IgD-negative memory B cell (primary cell): ENCODE measurements around the gene FOSL1. TPM values are rescaled to one million over a fixed set of nuclear protein-coding genes. Genes with fewer than 3 reads are reported as not detected.

Experiments used
- H3K27ac Mint-ChIP-seq, 3 donors: one replicate each; pipeline ENCODE4 v1.8.0; 2020 to 2022; ENCODE audit warnings: mild to moderate bottlenecking in 3 of 3, mixed read lengths in 3 of 3, moderate library complexity in 1 of 3
- H3K27me3 Mint-ChIP-seq: one replicate; pipeline ENCODE4 v1.8.0; 2021; ENCODE audit warnings: mixed read lengths
- H3K36me3 Mint-ChIP-seq: one replicate; pipeline ENCODE4 v1.8.0; 2020; ENCODE audit warnings: mild to moderate bottlenecking, mixed read lengths
- H3K4me1 Mint-ChIP-seq, 3 donors: one replicate each; pipeline ENCODE4 v1.8.0; 2020 to 2022; ENCODE audit warnings: mixed read lengths in 3 of 3, mild to moderate bottlenecking in 1 of 3
- H3K4me3 Mint-ChIP-seq, 4 donors: one replicate each; pipeline ENCODE4 v1.8.0; 2020 to 2022; ENCODE audit warnings: mild to moderate bottlenecking in 4 of 4, mixed read lengths in 4 of 4, moderate library complexity in 3 of 4
- H3K9me3 Mint-ChIP-seq, 3 donors: one replicate each; pipeline ENCODE4 v1.8.0; 2020 to 2021; ENCODE audit warnings: mixed read lengths in 3 of 3, mild to moderate bottlenecking in 1 of 3
- polyA plus RNA-seq: library from polyadenylated mRNA; unstranded; fragments of 300-500 nt; fragmentation: Illumina TruSeq; gene quantifications from one replicate; pipeline ENCODE4 v1.2.3, GENCODE V29; 2021

FOSL1 gene
- polyA plus RNA-seq, 1 donor from 2014 or later = 0.79 TPM

DNA sequence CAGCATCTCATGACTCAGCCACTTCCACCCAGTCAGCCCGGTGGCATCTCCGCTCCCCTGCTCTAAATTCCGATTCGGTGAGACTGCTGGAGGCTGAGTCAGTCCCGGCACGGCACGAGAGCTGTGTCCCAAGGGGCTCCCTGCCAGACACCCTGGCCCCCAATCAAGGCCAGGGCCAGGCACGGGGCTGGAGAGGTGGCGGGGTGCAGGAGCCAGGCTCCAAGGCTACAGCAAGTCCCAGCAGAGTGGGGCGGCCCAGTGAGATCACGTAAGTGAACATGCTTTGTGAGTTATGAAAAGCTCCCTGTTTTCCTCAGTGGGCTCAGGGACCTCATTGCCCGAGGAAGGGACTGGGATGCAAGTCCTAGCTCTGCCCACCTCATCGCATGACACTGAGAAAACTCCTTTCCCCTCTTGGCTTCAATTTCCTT, 15.6 kb upstream of the FOSL1 start:
- Mint-ChIP-seq H3K36me3 (peaks cover 5% of the 10 kb centered on the region), H3K9me3 (no peaks in the 10 kb centered on the region), H3K27me3 (peaks cover 9% of the 10 kb centered on the region), H3K4me3 (peak overlapping the region in 2 of 4 donors; percentile 52 to 57), H3K27ac (no peak overlapping the region), H3K4me1 (peaks cover 10 to 18% (median 14%) of the 10 kb centered on the region in 3 donors)

DNA sequence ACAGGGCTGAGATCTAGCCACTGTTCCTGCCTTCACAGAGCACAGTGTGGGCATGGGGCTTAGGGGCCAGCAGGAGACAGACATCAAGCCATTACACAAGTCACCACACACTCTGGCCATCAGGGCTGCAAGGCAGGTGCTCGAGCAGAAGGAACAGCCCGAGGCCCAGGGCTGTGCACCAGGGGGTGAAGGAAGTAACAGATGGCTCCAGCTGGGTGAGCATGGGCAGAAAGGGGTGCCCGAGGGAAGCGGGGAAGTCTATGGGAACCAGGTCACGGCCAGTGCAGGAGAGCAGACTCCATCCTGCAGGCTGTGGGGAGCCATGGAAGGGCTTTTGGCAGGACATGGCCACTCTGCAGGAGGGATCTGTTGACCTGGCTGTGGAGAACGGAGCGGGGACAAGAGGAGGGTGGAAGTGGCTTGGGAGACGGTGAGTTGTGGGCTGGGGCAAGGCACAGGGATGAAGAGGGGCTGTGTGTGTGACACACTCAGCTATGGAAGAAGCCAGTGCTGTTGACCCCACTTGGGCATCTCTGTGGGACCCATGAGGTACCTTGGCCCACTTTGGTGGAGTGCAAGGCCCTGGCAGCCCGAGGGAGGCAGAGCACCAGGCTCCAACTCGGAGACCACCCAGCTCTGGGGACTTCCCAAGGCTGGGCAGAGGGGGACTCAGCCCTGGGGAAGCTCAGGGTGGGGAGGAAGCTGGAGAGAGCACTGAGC, 15.1 kb upstream of the FOSL1 start:
- H3K9me3 Mint-ChIP-seq = no peaks in the 10 kb centered on the region
- H3K4me3 Mint-ChIP-seq = peak overlapping the region in 3 of 4 donors; percentile 52 to 57 (median 52)

DNA sequence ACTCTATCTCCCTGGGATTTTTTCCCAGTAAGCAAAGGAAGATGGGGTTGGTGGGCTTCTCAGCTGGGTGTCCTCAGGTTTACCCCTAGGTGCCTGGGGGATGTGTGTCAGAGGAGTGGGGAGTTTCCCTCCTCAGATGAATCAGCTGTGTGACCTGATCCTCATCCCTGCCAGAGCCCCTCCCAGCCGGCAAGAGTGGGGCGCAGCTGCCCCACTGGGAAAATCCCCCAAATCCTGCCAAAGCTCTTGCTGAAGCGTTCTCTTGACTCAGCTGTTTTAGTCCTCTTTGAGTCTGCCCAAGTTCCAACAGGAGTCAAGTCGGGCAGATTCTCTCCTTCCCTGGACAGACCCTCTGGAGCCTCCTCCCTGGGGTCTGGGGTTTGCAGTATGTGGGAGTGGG, 12.7 kb upstream of the FOSL1 start:
- no peaks in the 10 kb centered on the region for H3K9me3 Mint-ChIP-seq
- H3K4me1 Mint-ChIP-seq = peaks cover 10 to 20% (median 10%) of the 10 kb centered on the region in 3 donors
- peaks cover 32% of the 10 kb centered on the region for H3K27me3 Mint-ChIP-seq
- H3K4me3 Mint-ChIP-seq = peak overlapping the region in 1 of 4 donors; percentile 7
- peak overlapping the region in 1 of 3 donors; percentile 35 for H3K27ac Mint-ChIP-seq
- H3K36me3 Mint-ChIP-seq = peaks cover 5% of the 10 kb centered on the region

More for the DNA sequence above, 15.1 kb upstream of the FOSL1 start:
- H3K27ac Mint-ChIP-seq = peak overlapping the region in 1 of 3 donors; percentile 43
- peaks cover 10 to 18% (median 14%) of the 10 kb centered on the region in 3 donors for H3K4me1 Mint-ChIP-seq
- H3K27me3 Mint-ChIP-seq = peaks cover 14% of the 10 kb centered on the region
- H3K36me3 Mint-ChIP-seq = peaks cover 5% of the 10 kb centered on the region

DNA sequence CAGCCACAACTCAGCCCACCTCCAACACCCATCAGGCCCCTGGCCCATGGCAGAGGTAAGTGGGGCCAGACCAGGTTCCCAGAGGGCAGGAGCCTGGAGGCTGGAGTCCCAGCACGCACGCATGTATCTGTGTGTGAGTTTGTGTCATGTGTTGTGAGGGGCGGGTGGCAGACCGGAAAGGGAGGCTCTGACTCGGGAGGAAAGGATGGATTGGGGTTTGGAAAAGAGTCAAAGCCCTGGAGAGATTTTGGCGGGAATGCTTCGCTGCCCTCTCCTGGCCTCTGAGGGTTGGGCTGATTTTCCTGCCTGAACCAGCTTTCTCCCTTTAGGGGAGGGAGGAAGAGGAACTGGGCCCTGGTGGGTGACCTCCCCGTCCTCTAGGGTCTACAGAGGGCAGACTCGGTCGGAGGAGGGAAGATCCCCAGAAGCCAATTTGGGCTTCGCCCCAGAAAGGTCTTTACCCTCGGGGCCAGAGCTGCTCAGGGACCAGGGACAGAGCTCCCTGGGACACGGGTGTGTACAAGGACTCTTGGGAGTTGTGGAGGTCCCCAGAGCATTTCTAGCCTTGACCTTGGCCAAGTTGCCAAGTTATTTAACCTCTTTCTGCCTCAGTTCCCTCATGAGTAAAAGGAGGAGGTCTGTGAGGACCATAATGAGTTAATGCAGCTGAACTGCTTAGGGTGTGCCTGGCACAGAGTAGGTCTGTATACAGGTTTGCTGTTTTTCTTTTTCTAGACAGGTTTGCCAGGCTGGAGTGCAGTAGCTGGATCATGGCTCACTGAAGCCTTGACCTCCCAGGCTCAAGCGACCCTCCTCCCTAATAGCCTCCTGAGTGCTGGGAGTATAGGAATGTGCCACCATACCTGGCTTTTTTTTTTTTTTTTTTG, 11.7 kb upstream of the FOSL1 start:
- Mint-ChIP-seq H3K36me3 (peaks cover 5% of the 10 kb centered on the region), H3K9me3 (no peaks in the 10 kb centered on the region), H3K27me3 (peaks cover 33% of the 10 kb centered on the region), H3K27ac (peak overlapping the region in 1 of 3 donors; percentile 25), H3K4me1 (peaks cover 7 to 19% (median 8%) of the 10 kb centered on the region in 3 donors), H3K4me3 (peak overlapping the region in 1 of 4 donors; percentile 40)

DNA sequence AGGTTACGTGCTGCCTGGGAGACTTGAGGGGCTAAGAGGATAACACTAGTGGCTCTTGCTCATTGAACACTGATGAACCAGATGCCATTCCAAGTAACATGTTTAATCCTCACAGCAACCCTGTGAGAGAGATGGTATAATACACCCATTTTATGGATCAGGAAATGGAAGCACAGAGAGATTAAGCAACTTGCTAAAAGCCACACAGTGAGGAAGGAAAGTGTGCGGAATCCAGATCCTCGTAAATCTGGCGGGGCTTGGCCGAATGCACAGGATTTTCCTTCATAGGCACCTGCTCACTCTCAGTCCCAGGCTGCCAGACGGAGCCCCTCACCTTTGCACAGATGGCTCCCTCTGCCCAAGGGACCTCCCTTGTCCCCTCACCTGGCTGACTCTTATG, 7.7 kb upstream of the FOSL1 start:
- Mint-ChIP-seq H3K9me3 (no peaks in the 10 kb centered on the region), H3K4me1 (peaks cover 0 to 5% (median 0%) of the 10 kb centered on the region in 3 donors), H3K27me3 (peaks cover 33% of the 10 kb centered on the region), H3K4me3 (no peak overlapping the region), H3K27ac (no peak overlapping the region), H3K36me3 (no peaks in the 10 kb centered on the region)

DNA sequence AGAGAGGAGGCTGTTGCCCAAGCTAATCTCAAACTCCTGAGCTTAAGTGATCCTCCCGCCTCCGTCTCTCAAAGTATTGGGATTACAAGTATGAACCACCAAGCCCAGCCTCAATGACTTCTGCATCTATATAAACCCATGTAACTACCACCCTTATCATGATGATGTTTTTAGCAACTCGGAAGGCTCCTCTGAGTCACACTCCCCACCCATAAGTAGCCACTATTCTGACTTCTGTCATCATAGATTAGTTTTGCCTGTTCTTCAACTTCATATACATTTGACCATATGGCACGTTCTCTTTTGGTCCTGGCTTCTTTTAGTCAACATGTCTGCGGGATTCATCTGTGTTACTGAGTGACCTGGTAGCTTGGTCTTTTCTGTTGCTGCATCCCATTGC, 6.4 kb upstream of the FOSL1 start:
- Mint-ChIP-seq H3K4me3 (no peak overlapping the region), H3K4me1 (peaks cover 0 to 5% (median 0%) of the 10 kb centered on the region in 3 donors), H3K9me3 (no peaks in the 10 kb centered on the region), H3K36me3 (no peaks in the 10 kb centered on the region), H3K27ac (no peak overlapping the region), H3K27me3 (peaks cover 31% of the 10 kb centered on the region)

DNA sequence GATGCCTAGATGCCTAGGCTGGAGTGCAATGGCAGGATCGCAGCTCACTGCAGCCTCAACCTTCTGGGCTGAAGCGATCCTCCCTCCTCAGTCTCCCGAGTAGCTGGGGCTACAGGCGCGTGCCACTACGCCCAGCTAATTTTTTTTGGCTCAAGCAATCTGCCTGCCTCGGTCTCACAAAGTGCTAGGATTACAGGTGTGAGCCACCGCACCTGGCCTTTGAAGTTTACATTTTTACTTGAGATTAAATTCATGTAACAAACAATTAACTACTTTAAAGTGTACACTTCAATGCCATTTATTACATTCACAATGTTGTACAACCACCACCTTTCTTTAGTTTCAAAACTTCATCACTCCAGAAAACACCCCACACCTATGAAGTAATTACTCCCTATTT, 3.5 kb upstream of the FOSL1 start:
- Mint-ChIP-seq H3K4me1 (peaks cover 4 to 6% (median 4%) of the 10 kb centered on the region in 3 donors), H3K4me3 (peak overlapping the region in 1 of 4 donors; percentile 2), H3K9me3 (no peaks in the 10 kb centered on the region), H3K27ac (no peak overlapping the region), H3K27me3 (peaks cover 18% of the 10 kb centered on the region), H3K36me3 (peaks cover 3% of the 10 kb centered on the region)

DNA sequence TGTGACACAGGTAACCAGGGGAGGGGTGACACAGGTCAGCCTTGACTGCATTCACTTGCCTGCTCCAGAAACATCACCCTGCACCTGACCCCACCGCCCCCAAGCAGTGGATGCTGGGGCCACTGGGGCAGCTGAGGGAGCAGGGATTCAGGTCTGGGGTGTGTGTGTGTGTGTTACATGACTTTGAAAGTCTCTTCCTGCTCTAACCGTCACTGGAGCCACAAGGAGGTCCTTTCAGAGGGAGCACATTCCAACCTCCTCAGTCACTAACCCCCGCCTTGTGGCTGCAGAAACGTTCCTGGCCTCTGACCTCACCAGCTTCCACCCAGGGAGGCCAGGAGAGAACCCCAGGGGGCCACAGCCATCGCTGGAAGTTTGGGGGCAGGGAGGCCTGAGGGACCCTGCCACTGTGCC, 2.9 kb upstream of the FOSL1 start:
- H3K4me3 Mint-ChIP-seq = no peak overlapping the region
- H3K27me3 Mint-ChIP-seq = peaks cover 15% of the 10 kb centered on the region
- no peak overlapping the region for H3K27ac Mint-ChIP-seq
- peaks cover 3% of the 10 kb centered on the region for H3K36me3 Mint-ChIP-seq
- H3K4me1 Mint-ChIP-seq = peaks cover 4 to 6% (median 4%) of the 10 kb centered on the region in 3 donors
- no peaks in the 10 kb centered on the region for H3K9me3 Mint-ChIP-seq

DNA sequence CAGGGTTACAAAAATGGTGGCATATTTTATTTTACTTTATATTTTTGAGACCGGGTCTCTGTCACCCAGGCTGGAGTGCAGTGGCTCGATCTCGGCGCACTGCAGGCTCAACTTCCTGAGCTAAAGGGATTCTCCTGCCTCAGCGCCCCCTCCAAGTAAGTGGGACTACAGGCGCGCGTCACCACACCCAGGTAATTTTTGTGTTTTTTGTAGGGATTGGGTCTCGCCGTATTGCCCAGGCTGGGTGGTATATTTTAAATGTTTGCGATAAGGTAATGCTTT, 652 bp upstream of the FOSL1 start:
- peak overlapping the region in 1 of 3 donors; percentile 46 for H3K27ac Mint-ChIP-seq
- H3K9me3 Mint-ChIP-seq = no peaks in the 10 kb centered on the region
- peaks cover 4 to 6% (median 5%) of the 10 kb centered on the region in 3 donors for H3K4me1 Mint-ChIP-seq
- peaks cover 3% of the 10 kb centered on the region for H3K36me3 Mint-ChIP-seq
- H3K4me3 Mint-ChIP-seq = peak overlapping the region; percentile 48 to 87 (median 76)
- peaks cover 11% of the 10 kb centered on the region for H3K27me3 Mint-ChIP-seq

DNA sequence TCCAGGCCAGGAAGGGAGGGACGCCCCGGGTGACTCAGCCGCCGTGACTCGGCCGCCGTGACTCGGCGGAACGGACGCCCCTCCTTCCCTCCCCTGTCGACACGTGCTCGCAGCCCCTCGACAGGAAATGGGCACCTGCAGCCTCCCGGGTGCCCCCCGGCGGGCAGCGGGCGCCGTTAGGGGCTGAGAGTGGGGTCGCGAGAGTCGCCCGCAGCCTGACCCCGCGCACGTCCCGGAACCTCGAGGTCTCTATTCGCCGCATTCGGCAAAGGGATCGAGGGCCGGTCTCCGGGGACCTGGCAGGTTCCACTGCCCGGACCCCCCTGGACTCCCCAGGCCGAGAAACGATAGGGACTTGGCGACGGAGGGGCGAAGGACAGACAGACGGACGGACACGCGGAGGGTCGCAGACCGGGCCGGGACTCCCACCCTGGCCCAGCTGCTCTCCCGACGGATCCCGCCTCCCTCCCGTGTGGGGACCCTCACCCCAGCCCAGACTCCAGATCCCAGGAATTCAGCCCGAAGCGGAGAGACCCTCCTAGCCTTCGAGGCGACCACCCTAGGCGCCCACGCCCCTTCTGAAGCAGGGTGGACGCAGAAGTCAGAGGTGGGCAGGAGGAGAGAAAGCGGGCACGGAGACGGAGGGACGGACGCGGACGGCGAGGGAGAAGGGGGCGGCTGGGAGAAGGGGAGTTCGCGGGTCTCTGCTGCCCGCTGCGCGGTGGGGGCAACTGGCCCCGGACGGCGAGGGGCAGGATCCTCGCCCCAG, 648 bp downstream of the FOSL1 start:
- Mint-ChIP-seq H3K4me3 (peak overlapping the region in 3 of 4 donors; percentile 43 to 82 (median 50)), H3K36me3 (peaks cover 3% of the 10 kb centered on the region), H3K27ac (no peak overlapping the region), H3K4me1 (peaks cover 4 to 6% (median 5%) of the 10 kb centered on the region in 3 donors), H3K9me3 (no peaks in the 10 kb centered on the region), H3K27me3 (peaks cover 11% of the 10 kb centered on the region)

DNA sequence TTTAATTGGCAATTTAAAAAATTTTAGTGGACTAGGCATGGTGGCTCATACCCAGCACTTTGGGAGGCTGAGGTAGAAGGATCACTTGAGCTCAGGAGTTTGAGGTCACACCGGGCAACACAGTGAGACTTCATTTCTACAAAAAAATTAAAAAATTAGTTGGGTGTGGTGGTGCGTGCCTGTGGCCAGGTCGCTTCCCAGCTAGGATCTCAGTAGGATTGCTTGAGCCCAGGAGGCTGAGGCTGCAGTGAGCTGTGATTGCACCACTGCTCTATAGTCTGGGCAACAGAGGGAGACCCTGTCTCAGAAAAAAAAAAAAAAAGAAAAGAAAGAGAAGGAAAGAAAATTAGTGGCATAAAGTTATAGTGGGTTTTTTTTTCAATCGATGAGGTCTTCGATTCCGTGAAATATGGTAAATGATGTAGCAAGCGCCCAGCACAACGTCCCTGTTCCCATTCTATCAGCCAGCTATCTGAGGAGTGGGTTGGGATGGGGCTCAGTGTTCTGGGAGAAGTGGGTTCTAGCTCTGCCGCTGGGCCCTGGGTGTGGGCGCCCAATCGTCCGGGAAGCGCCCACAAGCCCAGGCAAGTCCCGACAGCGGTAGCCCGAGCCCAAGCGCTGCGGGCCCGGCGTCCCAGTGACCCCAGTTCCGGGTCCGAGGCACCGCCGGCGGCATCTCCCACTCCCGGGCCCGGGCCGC, 1.4 kb downstream of the FOSL1 start:
- peaks cover 11% of the 10 kb centered on the region for H3K27me3 Mint-ChIP-seq
- peaks cover 8 to 11% (median 9%) of the 10 kb centered on the region in 3 donors for H3K4me1 Mint-ChIP-seq
- H3K9me3 Mint-ChIP-seq = no peaks in the 10 kb centered on the region
- peak overlapping the region in 2 of 3 donors; percentile 39 to 58 for H3K27ac Mint-ChIP-seq
- H3K4me3 Mint-ChIP-seq = peak overlapping the region in 3 of 4 donors; percentile 14 to 87 (median 78)
- peaks cover 3% of the 10 kb centered on the region for H3K36me3 Mint-ChIP-seq

DNA sequence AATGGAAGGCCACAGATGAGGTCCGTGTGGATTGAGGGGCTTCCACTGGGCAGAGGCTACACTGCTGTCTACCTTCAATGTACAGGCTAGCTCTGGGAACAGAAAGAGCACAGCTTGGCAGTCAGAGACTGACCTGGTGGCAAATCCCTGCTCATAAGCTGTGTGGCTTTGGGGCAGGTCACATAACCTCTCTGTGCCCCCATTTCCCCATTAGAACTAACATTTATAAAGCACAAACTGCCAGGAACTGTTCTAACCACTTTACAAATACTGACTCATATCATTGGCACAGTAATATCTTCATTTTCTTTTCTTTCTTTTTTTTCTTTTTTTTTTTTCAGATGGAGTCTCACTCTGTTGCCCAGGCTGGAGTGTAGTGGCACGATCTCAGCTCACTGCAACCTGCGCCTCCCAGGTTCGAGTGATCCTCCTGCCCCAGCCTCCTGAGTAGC, 3.1 kb downstream of the FOSL1 start:
- no peaks in the 10 kb centered on the region for H3K9me3 Mint-ChIP-seq
- H3K36me3 Mint-ChIP-seq = peaks cover 3% of the 10 kb centered on the region
- peak overlapping the region in 1 of 3 donors; percentile 70 for H3K27ac Mint-ChIP-seq
- H3K4me3 Mint-ChIP-seq = peak overlapping the region in 2 of 4 donors; percentile 17
- peaks cover 11% of the 10 kb centered on the region for H3K27me3 Mint-ChIP-seq
- peaks cover 16 to 20% (median 19%) of the 10 kb centered on the region in 3 donors for H3K4me1 Mint-ChIP-seq

DNA sequence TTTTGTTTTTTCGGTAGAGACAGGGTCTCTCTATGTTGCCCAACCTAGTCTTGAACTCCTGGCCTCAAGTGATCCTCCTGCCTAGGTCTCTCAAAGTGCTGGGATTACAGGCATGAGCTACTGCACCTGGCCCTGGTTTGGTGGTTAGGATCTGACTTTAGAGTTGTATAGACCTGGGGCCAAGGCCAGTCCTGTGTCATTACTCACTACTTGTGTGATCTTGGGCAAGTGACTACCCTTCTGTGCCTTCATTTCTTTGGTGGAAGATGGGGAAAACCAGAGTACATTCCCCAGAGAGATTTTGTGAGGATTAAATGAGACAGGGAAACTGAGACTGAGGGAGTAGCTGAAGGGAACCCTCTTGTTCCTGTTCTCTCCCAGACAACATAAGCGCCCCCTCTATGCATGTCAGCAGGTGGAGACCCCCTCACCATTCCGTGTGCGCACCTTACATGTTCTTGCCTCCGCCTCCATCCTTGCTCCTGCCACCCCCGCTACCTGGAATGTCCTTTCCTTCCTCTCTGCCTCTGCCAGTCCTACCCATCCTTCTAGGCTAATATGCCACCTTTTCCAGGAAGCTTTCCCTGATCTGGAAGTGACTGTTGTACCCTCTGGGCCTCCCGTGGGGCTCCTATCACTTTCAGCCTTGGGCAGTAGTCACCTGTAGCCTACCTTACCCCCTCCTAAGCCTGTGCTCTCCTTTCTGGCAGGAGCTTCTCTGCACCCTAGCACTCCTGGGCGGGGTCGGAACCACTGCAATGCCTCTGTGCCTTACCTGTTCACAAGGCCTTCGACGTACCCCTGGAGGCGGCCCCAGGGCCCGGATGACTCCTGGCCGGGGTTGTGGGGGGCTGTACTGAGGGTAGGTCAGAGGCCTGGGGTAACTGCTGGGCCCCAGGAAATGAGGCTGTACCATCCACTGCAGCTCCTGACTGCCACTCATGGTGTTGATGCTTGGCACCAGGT, 3.9 kb downstream of the FOSL1 start:
- H3K4me3 Mint-ChIP-seq = peak overlapping the region in 2 of 4 donors; percentile 17
- H3K4me1 Mint-ChIP-seq = peaks cover 17 to 23% (median 22%) of the 10 kb centered on the region in 3 donors
- peaks cover 10% of the 10 kb centered on the region for H3K27me3 Mint-ChIP-seq
- peaks cover 3% of the 10 kb centered on the region for H3K36me3 Mint-ChIP-seq
- H3K27ac Mint-ChIP-seq = peak overlapping the region in 1 of 3 donors; percentile 70
- H3K9me3 Mint-ChIP-seq = no peaks in the 10 kb centered on the region
